ENCODE data around the gene POM121L2. TPM values are rescaled to one million over a fixed set of nuclear protein-coding genes. Genes with fewer than 3 reads are reported as not detected.

The POM121L2 gene
- polyA plus RNA-seq, 4 donors, result not detected

GRCh38 chr6:27295301-27296079 is 16.6 kb downstream of the POM121L2 start:
- no peak for DNase-seq (ENCODE audit: low read depth in 4 of 4, low spot score in 3 of 4)

GRCh38 chr6:27294409-27294808 is 17.7 kb downstream of the POM121L2 start:
- DNase-seq (ENCODE audit: low read depth in 4 of 4, low spot score in 3 of 4), result no peak

GRCh38 chr6:27293436-27294098 is 18.5 kb downstream of the POM121L2 start:
- DNase-seq (ENCODE audit: low read depth in 4 of 4, low spot score in 3 of 4), result no peak

- no peak for DNase-seq (ENCODE audit: low read depth in 4 of 4, low spot score in 3 of 4)
These were observed 21.2 kb downstream of the POM121L2 start for GRCh38 chr6:27290850-27291208.

- no peak for DNase-seq (ENCODE audit: low read depth in 4 of 4, low spot score in 3 of 4)
These were observed 21.8 kb downstream of the POM121L2 start for GRCh38 chr6:27290065-27290849.

- DNase-seq (ENCODE audit: low read depth in 4 of 4, low spot score in 3 of 4), result no peak
These were observed 23.7 kb downstream of the POM121L2 start for GRCh38 chr6:27288136-27289044.

GRCh38 chr6:27287751-27288135 is 24.3 kb downstream of the POM121L2 start:
- no peak for DNase-seq (ENCODE audit: low read depth in 4 of 4, low spot score in 3 of 4)

- no peak for DNase-seq (ENCODE audit: low read depth in 4 of 4, low spot score in 3 of 4)
These were observed 25.9 kb downstream of the POM121L2 start for GRCh38 chr6:27286141-27286540.

- no peak for DNase-seq (ENCODE audit: low read depth in 4 of 4, low spot score in 3 of 4)
These were observed 28.8 kb downstream of the POM121L2 start for GRCh38 chr6:27283279-27283678.

- DNase-seq (ENCODE audit: low read depth in 4 of 4, low spot score in 3 of 4), result no peak
These were observed 30.5 kb downstream of the POM121L2 start for GRCh38 chr6:27281569-27281968.

GRCh38 chr6:27281105-27281539 is 31.0 kb downstream of the POM121L2 start:
- DNase-seq (ENCODE audit: low read depth in 4 of 4, low spot score in 3 of 4), result no peak

- no peak for DNase-seq (ENCODE audit: low read depth in 4 of 4, low spot score in 3 of 4)
These were observed 31.5 kb downstream of the POM121L2 start for GRCh38 chr6:27280540-27281000.

- no peak for DNase-seq (ENCODE audit: low read depth in 4 of 4, low spot score in 3 of 4)
These were observed 32.0 kb downstream of the POM121L2 start for GRCh38 chr6:27280064-27280539.

GRCh38 chr6:27279513-27280063 is 32.5 kb downstream of the POM121L2 start:
- no peak for DNase-seq (ENCODE audit: low read depth in 4 of 4, low spot score in 3 of 4)

- no peak for DNase-seq (ENCODE audit: low read depth in 4 of 4, low spot score in 3 of 4)
These were observed 36.8 kb downstream of the POM121L2 start for GRCh38 chr6:27275025-27275956.

- no peak for DNase-seq (ENCODE audit: low read depth in 4 of 4, low spot score in 3 of 4)
These were observed 38.3 kb downstream of the POM121L2 start for GRCh38 chr6:27273783-27274182.

GRCh38 chr6:27268803-27269202 is 43.3 kb downstream of the POM121L2 start:
- DNase-seq (ENCODE audit: low read depth in 4 of 4, low spot score in 3 of 4), result no peak

- no peak for DNase-seq (ENCODE audit: low read depth in 4 of 4, low spot score in 3 of 4)
These were observed 44.1 kb downstream of the POM121L2 start for GRCh38 chr6:27267857-27268434.

All from right renal pelvis (tissue), 4 donors.